AG09319 (cell line): ENCODE results near the gene ELOF1.
A peak's percentile ranks its signal among the peaks of the same experiment; 100 is the strongest.

Source experiments
- DNase-seq: peaks from one replicate; pipeline ENCODE4 v3.0.0-alpha.2; 2010; ENCODE audit warnings: low read depth; ENCODE audit errors: extremely low read depth
- CTCF ChIP-seq: IDR thresholded peaks from 2 replicates; pipeline ENCODE4 v1.5.1; 2011; ENCODE audit warnings: low read depth, mild to moderate bottlenecking, inconsistent platforms, low read length, moderate library complexity

The ELOF1 gene

GRCh38 chr19:11594084-11594483 lies 35.1 kb upstream of the ELOF1 start:
- no peak for DNase-seq
- no peak for TF ChIP-seq CTCF

GRCh38 chr19:11587975-11588631 lies 29.1 kb upstream of the ELOF1 start:
- TF ChIP-seq CTCF = no peak
- DNase-seq = no peak

GRCh38 chr19:11587302-11587974 lies 28.4 kb upstream of the ELOF1 start:
- DNase-seq = peak; percentile 32
- TF ChIP-seq CTCF = peak; percentile 92

- DNase-seq = no peak
- no peak for TF ChIP-seq CTCF
Measured at GRCh38 chr19:11586331-11586730, 27.3 kb upstream of the ELOF1 start.

- TF ChIP-seq CTCF = no peak
- no peak for DNase-seq
Measured at GRCh38 chr19:11581740-11582139, 22.7 kb upstream of the ELOF1 start.

GRCh38 chr19:11580116-11580515 lies 21.1 kb upstream of the ELOF1 start:
- no peak for DNase-seq
- no peak for TF ChIP-seq CTCF

- TF ChIP-seq CTCF = no peak
- DNase-seq = no peak
Measured at GRCh38 chr19:11578258-11579142, 19.5 kb upstream of the ELOF1 start.
